SK-N-MC (cell line): ENCODE results near the gene TSEN15.

Experiments
- EZH2 ChIP-seq: fragments of 200-600 bp; sonication (generic); IDR thresholded peaks from one replicate; pipeline ENCODE4 v1.6.1; 2017; ENCODE audit warnings: antibody characterized with exemption
- POLR2AphosphoS5 ChIP-seq: IDR thresholded peaks from 2 replicates; pipeline ENCODE4 v1.6.1; 2012; ENCODE audit warnings: mild to moderate bottlenecking, low read depth, low read length, borderline replicate concordance

DNA sequence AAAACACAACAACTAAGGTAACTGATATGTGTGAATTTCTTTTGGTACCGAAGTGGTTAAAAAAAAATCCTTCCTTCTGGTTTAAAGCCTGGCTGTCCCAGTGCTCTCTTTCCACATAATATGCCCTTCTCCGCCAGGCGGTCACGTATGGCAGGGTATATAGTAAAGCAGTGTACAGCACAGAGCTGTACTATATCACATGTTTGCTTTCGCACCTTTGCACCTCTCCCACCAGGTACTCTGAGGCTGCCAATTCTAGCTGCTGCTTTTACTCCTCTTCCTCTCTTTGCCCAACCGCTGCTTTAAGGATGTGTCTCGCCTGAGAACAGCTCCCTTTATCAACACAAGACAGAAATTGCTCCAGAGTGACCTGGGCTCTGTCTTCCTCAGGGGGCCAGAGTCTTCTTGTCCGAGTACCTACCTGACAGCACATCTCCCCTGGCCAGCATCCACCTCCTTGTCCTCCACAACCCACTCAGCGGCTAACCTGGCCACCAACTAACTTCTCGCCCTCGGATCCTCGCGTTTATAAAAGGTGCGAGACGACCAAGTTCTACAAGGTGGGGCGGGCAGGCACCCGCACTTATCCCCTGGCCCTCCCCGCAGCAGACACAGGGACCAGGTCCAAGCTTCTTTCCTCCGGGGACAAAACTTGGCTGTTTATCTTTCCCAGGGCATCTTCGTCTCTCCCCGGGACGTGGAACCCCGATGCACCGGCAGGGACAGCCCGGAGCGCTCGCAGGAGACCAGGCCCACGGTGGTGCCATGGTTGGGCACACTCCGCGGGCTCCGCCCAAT is 15.6 kb upstream of the TSEN15 start:
- no peak for TF ChIP-seq POLR2AphosphoS5
- no peak for TF ChIP-seq EZH2
